ENCODE measurements around the gene UQCRC1. TPM values are rescaled to one million over a fixed set of nuclear protein-coding genes. Genes with fewer than 3 reads are reported as not detected.

Gene UQCRC1
- total RNA-seq, 1 donor from 2014 or later, result 946 TPM

DNA sequence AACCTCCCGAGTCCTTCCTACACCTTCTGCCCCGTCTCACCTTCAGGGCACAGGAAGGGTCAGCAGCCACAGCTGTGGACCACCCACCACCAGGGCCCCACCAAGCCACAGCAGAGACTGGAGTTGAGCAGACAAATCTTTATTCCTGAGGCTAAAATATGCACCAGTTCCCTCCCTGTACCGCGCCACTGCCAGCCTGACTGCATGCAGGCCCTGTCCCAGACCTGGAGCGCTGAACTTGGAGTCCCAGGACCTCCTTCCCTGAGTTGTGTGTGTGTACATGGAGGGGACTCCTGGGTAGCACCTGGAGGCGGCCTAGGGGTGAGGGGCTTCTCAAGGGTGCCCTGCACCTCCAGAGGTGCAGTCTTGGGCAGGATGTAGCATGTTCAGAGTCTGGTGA, 16.2 kb upstream of the UQCRC1 start:
- no peak for FAIRE-seq
- H3K36me3 ChIP-seq (ENCODE audit: control insufficient read depth, insufficient read depth, low read length), result peaks cover 28% of the 10 kb centered on the region
- no peaks in the 10 kb centered on the region for H3K27me3 ChIP-seq (ENCODE audit: control insufficient read depth, insufficient read depth, low read length)

DNA sequence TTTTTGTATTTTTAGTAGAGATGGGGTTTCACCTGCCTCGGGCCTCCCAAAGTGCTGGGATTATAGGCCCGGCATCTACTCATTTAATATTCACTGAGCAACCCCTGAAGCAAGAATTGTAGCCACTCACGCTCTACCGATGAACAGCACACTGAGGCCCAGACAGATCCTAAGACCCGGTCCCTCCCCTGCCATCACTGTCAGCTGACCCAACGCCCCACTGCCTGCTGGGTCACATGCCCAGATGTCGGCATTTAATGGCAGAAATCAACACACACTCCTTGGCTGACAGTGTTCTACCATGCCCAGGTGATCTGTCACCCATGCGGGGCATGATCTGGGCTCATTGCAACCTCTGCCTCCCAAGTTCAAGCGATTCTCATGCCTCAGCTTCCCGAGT, 15.3 kb upstream of the UQCRC1 start:
- DNase-seq (ENCODE audit: low read depth), result no peak
- no peak for FAIRE-seq
- no peaks in the 10 kb centered on the region for H3K27me3 ChIP-seq (ENCODE audit: control insufficient read depth, insufficient read depth, low read length)
- H3K4me3 ChIP-seq (ENCODE audit: low read depth, low read length), result no peak overlapping the region
- H3K36me3 ChIP-seq (ENCODE audit: control insufficient read depth, insufficient read depth, low read length), result peaks cover 20% of the 10 kb centered on the region
- TF ChIP-seq, protein P1, sequence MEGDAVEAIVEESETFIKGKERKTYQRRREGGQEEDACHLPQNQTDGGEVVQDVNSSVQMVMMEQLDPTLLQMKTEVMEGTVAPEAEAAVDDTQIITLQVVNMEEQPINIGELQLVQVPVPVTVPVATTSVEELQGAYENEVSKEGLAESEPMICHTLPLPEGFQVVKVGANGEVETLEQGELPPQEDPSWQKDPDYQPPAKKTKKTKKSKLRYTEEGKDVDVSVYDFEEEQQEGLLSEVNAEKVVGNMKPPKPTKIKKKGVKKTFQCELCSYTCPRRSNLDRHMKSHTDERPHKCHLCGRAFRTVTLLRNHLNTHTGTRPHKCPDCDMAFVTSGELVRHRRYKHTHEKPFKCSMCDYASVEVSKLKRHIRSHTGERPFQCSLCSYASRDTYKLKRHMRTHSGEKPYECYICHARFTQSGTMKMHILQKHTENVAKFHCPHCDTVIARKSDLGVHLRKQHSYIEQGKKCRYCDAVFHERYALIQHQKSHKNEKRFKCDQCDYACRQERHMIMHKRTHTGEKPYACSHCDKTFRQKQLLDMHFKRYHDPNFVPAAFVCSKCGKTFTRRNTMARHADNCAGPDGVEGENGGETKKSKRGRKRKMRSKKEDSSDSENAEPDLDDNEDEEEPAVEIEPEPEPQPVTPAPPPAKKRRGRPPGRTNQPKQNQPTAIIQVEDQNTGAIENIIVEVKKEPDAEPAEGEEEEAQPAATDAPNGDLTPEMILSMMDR (IDR thresholded peaks at IDR 0.05; ENCODE audit: insufficient read depth, low read length, severe bottlenecking), result no peak

More for the DNA sequence above, 16.2 kb upstream of the UQCRC1 start:
- no peak for DNase-seq (ENCODE audit: low read depth)
- TF ChIP-seq, protein P1 (IDR thresholded peaks at IDR 0.05; ENCODE audit: insufficient read depth, low read length, severe bottlenecking), result no peak
- no peak overlapping the region for H3K4me3 ChIP-seq (ENCODE audit: low read depth, low read length)

DNA sequence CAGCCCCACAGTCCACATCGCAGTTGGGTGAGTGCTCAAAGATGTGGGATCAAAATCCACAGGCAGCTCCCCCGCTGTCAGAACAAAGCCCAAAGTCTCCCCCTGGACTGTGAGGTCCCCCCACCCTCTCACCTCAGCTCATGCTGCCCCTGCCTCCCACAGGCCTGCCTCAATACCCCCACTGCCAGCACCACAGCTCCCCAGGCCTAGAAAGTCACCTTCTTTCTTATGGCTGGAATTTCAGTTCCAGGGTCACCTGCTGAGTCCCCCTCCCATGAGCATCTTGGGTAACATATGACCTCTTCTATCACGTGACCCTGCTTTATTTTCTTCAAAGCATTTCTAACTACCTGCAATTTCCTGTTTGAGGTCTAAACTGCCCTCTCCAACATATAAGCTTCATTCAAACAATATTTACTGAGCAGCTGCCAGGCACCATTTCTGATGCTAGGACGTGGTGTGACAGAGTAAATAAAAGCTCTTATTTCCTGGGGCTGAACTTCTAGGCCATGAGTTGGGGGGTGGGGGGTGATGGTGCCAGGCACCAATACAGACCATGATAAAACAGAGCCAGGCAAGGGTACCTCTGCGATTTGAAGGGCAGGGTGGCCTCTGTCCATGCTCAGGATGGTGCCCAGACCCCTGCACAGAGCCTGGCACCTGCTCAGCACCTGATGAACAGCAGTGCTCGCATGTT, 14.6 kb upstream of the UQCRC1 start:
- DNase-seq (ENCODE audit: low read depth) (no peak), FAIRE-seq (no peak)
- H3K27me3 ChIP-seq (ENCODE audit: control insufficient read depth, insufficient read depth, low read length), result no peaks in the 10 kb centered on the region
- H3K4me3 ChIP-seq (ENCODE audit: low read depth, low read length), result no peak overlapping the region
- TF ChIP-seq, protein P1 (IDR thresholded peaks at IDR 0.05; ENCODE audit: insufficient read depth, low read length, severe bottlenecking), result no peak
- H3K36me3 ChIP-seq (ENCODE audit: control insufficient read depth, insufficient read depth, low read length), result peaks cover 17% of the 10 kb centered on the region

DNA sequence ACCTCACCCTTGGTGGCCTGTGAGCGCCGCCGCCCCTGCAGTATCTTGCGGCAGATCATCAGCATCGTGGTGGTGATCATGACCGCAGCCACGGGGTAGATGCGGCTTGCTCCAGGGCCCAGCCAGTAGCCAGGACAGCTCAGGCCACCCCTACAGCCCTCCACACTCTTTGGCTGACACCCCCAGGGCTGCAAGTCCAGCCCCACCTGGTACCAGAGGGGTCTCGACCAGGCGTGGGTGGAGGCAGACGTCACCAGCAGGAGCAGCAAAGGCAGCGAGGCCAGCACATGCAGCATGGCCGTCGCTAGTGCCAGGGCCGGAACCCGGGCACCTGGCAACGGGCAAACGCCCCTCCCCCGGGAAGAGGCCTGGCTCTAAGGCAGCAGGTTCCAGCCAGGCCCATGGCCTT, 12.0 kb upstream of the UQCRC1 start, which contains the start of gene TMEM89:
TSS of gene TMEM89 (minus strand) at position 309 of the 409 bp plus-strand sequence. CDS start at position 296, 13 bp downstream.
- Histone ChIP-seq H3K27me3 (ENCODE audit: control insufficient read depth, insufficient read depth, low read length) (no peaks in the 10 kb centered on the region), H3K4me3 (ENCODE audit: low read depth, low read length) (no peak within 1 kb of the TSS), H3K36me3 (ENCODE audit: control insufficient read depth, insufficient read depth, low read length) (peaks cover 4% of the 10 kb centered on the region)
- FAIRE-seq (no peak), DNase-seq (ENCODE audit: low read depth) (no peak)
- TF ChIP-seq, protein P1 (IDR thresholded peaks at IDR 0.05; ENCODE audit: insufficient read depth, low read length, severe bottlenecking), result no peak

DNA sequence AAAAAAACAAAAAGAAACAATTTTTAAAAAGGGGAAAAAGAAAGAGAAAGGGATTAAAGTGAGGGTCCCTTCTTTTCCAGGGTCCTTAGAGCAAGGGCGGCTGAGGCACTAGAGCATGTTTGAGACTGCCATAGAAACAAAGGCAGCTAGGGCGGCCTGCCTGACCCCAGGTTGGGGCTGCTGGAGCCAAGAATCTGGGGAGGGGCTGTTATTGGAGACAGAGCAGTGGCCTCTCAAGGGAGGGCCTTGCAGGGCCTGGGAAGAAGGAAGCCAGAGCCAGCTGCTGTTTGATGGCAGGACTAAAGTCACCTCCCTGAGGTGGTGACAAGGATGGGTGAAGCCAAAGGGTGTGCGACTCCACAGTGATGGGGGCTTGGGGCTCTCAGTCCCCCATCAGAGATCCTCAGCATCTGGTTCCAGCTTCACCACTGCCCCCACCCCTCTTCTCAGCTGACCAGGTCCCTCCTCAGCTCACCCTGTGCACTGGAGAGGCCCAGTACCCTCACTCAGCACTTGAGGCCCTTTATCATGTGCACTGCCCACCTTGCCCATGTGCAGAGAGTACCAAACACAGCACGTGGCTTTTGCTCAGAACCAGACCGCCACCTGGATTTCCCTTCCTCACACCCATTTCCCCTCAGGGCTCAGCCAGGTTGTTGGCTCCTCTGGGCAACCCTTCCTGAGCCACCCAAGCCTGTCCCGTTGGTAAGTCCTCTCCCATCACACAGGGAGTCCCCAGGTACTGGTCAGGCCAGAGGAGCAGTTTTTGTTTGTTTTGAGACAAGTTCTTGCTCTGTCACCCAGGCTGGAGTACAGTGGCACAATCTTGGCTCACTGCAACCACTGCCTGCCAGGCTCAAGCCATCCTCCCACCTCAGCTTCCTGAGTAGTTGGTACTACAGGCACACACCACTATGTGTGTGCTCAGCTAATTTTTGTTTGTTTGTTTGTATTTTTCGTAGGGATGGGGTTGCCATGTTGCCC, 10.4 kb upstream of the UQCRC1 start:
- Histone ChIP-seq H3K27me3 (ENCODE audit: control insufficient read depth, insufficient read depth, low read length) (no peaks in the 10 kb centered on the region), H3K4me3 (ENCODE audit: low read depth, low read length) (no peak overlapping the region), H3K36me3 (ENCODE audit: control insufficient read depth, insufficient read depth, low read length) (peaks cover under 1% of the 10 kb centered on the region)
- DNase-seq (ENCODE audit: low read depth) (no peak), FAIRE-seq (peak; percentile 43)
- TF ChIP-seq, protein P1 (IDR thresholded peaks at IDR 0.05; ENCODE audit: insufficient read depth, low read length, severe bottlenecking), result no peak
